Measurements from ENCODE around the gene GALR2. TPM values are rescaled to one million over a fixed set of nuclear protein-coding genes. Genes with fewer than 3 reads are reported as not detected.

Gene GALR2
- total RNA-seq, 2 experiments from 2014 or later: 0.15 TPM

- Mint-ChIP-seq H3K27ac (peak overlapping the region; percentile 83), H3K4me1 (peaks cover 27% of the 10 kb centered on the region), H3K4me3 (peak overlapping the region; percentile 10), H3K27me3 (no peaks in the 10 kb centered on the region), H3K9me3 (no peaks in the 10 kb centered on the region), H3K36me3 (ENCODE audit: low read depth) (no peaks in the 10 kb centered on the region)
- ChIA-PET CTCF (interaction anchor here (0.6 to 11.6 kb wide), 34 partner anchors 9 to 247 kb away, joined by 3 to 160 read pairs (median 4); partner anchors contain the start of genes EXOC7 and FOXJ1), POLR2A (no interaction called here)
- no peak for DNase-seq
These were observed 47.4 kb downstream of the GALR2 start for GRCh38 chr17:76121932-76122430.

DNA sequence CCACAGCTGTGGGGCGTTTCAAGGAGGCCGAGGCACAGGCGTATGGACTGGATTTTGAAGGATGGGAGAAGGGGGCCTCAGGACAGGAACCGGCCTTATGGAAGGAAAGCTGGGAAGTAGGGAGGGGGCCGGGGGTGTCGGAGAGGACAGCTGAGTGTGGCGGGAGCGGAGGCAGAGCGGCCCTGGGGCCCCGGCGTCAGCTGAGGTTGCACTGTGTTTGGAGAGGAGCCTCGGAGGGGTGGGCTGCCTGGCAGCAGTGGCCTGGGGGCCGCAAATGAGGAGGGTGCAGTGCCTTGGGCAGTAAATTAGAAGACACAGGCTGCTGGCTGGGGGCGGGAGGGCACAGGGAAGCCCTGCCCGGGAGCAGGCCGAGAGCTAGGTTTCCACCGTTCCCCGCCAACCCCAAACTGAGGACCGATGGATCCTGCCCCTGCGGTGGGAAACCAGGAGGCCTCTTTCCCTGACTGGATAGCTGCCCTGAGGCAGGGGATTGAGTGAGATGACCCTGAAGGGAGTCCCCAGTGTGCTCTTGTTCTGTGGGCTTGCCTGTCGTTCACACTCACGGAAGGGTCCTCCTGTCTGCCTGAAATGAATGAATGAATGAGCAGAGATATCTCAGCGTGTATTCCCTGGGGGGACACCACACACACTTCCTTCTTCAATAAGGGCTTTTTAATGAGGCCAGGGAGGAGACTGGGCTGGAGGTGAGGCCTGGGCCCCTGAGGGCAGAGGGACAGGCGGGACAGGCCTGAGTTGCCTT, 48.0 kb downstream of the GALR2 start:
- H3K9me3 Mint-ChIP-seq: no peaks in the 10 kb centered on the region
- H3K4me1 Mint-ChIP-seq: peaks cover 32% of the 10 kb centered on the region
- H3K36me3 Mint-ChIP-seq (ENCODE audit: low read depth): no peaks in the 10 kb centered on the region
- POLR2A ChIA-PET: no interaction called here
- H3K27ac Mint-ChIP-seq: peak overlapping the region; percentile 83
- CTCF ChIA-PET: interaction anchor here (0.6 to 11.6 kb wide), 11 partner anchors 10 to 173 kb away, joined by 3 to 160 read pairs (median 6); partner anchors contain the start of gene EXOC7
- H3K27me3 Mint-ChIP-seq: no peaks in the 10 kb centered on the region
- peak overlapping the region; percentile 10 for H3K4me3 Mint-ChIP-seq
- DNase-seq: no peak

- H3K27ac Mint-ChIP-seq: peak overlapping the region; percentile 83
These were observed 48.6 kb downstream of the GALR2 start for GRCh38 chr17:76123191-76123499.

GRCh38 chr17:76123749-76124581, 49.4 kb downstream of the GALR2 start:
- no peaks in the 10 kb centered on the region for H3K27me3 Mint-ChIP-seq
- DNase-seq: no peak
- ChIA-PET CTCF (interaction anchor here (0.6 to 11.6 kb wide), 12 partner anchors 10 to 157 kb away, joined by 3 to 160 read pairs (median 4); partner anchors contain the start of gene EXOC7), POLR2A (interaction anchor here (0.6 kb wide), 2 partner anchors 144 to 228 kb away, joined by 4 to 5 read pairs; no protein-coding TSS in a partner anchor)
- H3K4me1 Mint-ChIP-seq: peaks cover 35% of the 10 kb centered on the region
- H3K27ac Mint-ChIP-seq: peak overlapping the region; percentile 68
- H3K4me3 Mint-ChIP-seq: no peak overlapping the region
- H3K36me3 Mint-ChIP-seq (ENCODE audit: low read depth): no peaks in the 10 kb centered on the region
- no peaks in the 10 kb centered on the region for H3K9me3 Mint-ChIP-seq

More at GRCh38 chr17:76123191-76123499, 48.6 kb downstream of the GALR2 start:
- ChIA-PET CTCF (interaction anchor here (0.6 to 11.6 kb wide), 8 partner anchors 10 to 158 kb away, joined by 3 to 160 read pairs (median 4); partner anchors contain the start of gene EXOC7), POLR2A (interaction anchor here (0.6 kb wide), 1 partner anchor 145 kb away, joined by 5 read pairs; no protein-coding TSS in a partner anchor)
- H3K4me1 Mint-ChIP-seq: peaks cover 32% of the 10 kb centered on the region
- DNase-seq: no peak
- no peaks in the 10 kb centered on the region for H3K9me3 Mint-ChIP-seq
- no peaks in the 10 kb centered on the region for H3K36me3 Mint-ChIP-seq (ENCODE audit: low read depth)
- no peak overlapping the region for H3K4me3 Mint-ChIP-seq
- no peaks in the 10 kb centered on the region for H3K27me3 Mint-ChIP-seq

DNA sequence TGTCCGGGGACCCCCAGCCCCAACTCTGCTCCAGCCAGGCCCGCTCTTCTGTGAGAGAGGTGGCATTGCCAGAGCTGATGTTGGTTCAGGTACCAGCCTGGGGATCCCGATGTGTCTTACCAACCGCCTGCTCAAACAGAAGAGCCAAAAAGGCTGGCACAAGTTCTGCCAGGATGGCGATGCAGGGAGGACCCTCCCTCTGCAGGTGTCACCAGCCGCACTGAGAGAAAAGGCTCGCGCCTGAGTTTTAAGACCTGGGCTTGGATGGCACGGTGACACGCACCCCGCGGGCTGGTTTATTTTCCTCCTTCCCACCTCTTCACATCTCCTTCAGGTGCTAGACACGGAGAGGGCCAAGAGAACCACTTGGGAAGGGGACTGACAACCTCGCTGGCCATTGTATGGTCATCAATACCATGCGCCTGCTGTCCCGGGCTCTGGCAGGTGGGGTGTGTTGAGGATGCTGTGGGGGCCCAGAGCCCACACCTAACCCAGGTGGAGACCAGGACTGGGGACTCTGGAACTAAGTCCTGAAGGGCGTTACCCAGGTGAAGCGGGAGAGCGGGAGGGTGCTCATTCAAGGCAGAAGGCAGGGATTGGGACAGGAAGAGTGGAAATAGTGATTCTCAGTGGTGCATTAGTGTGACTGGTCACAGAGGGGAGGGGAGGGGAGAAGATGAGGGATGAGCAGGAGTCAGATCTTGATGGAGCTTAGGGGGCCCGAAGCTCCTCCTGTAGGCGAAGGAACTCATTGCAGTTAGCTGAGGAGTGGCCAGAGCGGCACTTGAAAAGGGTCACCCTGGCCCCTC, 50.2 kb downstream of the GALR2 start:
- ChIA-PET POLR2A (no interaction called here), CTCF (interaction anchor here (1.2 to 11.6 kb wide), 12 partner anchors 9 to 156 kb away, joined by 3 to 160 read pairs (median 5); partner anchors contain the start of gene EXOC7)
- H3K4me1 Mint-ChIP-seq: peaks cover 38% of the 10 kb centered on the region
- H3K27me3 Mint-ChIP-seq: no peaks in the 10 kb centered on the region
- no peak overlapping the region for H3K4me3 Mint-ChIP-seq
- H3K9me3 Mint-ChIP-seq: no peaks in the 10 kb centered on the region
- H3K36me3 Mint-ChIP-seq (ENCODE audit: low read depth): no peaks in the 10 kb centered on the region
- DNase-seq: no peak
- H3K27ac Mint-ChIP-seq: no peak overlapping the region

DNA sequence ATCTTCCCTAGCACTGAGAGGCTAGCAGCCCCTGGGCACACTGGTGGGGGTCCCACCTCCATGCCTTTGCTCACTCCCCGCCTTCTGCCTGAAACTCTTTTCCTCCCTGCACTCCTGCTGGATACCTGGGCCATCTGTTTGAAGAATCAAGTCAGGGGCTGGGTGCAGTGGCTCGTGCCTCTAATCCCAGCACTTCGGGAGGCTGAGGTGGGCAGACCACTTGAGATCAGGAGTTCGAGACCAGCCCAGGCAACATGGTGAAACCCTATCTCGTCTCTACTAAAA, 50.8 kb downstream of the GALR2 start:
- ChIA-PET CTCF (interaction anchor here (1.0 to 11.6 kb wide), 7 partner anchors 8 to 156 kb away, joined by 3 to 160 read pairs (median 5); no protein-coding TSS in a partner anchor), POLR2A (no interaction called here)
- Mint-ChIP-seq H3K4me1 (peaks cover 38% of the 10 kb centered on the region), H3K27ac (no peak overlapping the region), H3K9me3 (no peaks in the 10 kb centered on the region), H3K27me3 (no peaks in the 10 kb centered on the region), H3K4me3 (no peak overlapping the region), H3K36me3 (ENCODE audit: low read depth) (no peaks in the 10 kb centered on the region)
- DNase-seq: no peak

GRCh38 chr17:76125922-76126321, 51.3 kb downstream of the GALR2 start:
- POLR2A ChIA-PET: no interaction called here
- H3K27me3 Mint-ChIP-seq: no peaks in the 10 kb centered on the region
- H3K4me3 Mint-ChIP-seq: no peak overlapping the region
- CTCF ChIA-PET: interaction anchor here (1.0 to 11.6 kb wide), 7 partner anchors 16 to 155 kb away, joined by 3 to 160 read pairs (median 6); no protein-coding TSS in a partner anchor
- H3K4me1 Mint-ChIP-seq: peaks cover 40% of the 10 kb centered on the region
- H3K27ac Mint-ChIP-seq: no peak overlapping the region
- H3K36me3 Mint-ChIP-seq (ENCODE audit: low read depth): no peaks in the 10 kb centered on the region
- no peak for DNase-seq
- H3K9me3 Mint-ChIP-seq: no peaks in the 10 kb centered on the region

Small RNAs within 50 kb of the gene (microRNA-seq; reads per million reads assigned to microRNA genes)
- 2.1 reads per million, percentile 5 among the genes with 10 or more reads in this experiment for gene MIR6868 (ENCODE audit: borderline microRNAs expressed, borderline replicate concordance)

Other genes with a start within 250 kb of the GALR2 start
- 100 to 1,000 TPM; 161 to 182 TPM for gene UNC13D, start 230.4 kb upstream of the GALR2 start, total RNA-seq
- 10 to 100 TPM; 76.8 to 83.5 TPM for gene WBP2, start 219.4 kb upstream of the GALR2 start, total RNA-seq
- 10 to 100 TPM; 33.9 to 43.4 TPM for gene TRIM47, start 196.2 kb upstream of the GALR2 start, total RNA-seq
- 10 to 100 TPM; 26.5 to 28.7 TPM for gene TRIM65, start 177.8 kb upstream of the GALR2 start, total RNA-seq
- gene MRPL38, start 169.9 kb upstream of the GALR2 start, total RNA-seq: 10 to 100 TPM; 95.9 to 97.5 TPM
- gene FBF1, start 133.7 kb upstream of the GALR2 start, total RNA-seq: 10 to 100 TPM; 21.7 to 23.5 TPM
- 10 to 100 TPM; 27.8 to 34.7 TPM for gene ACOX1, start 95.6 kb upstream of the GALR2 start, total RNA-seq
- 10 to 100 TPM; 12.5 to 17.1 TPM for gene TEN1, start 95.5 kb upstream of the GALR2 start, total RNA-seq
- 1 to 10 TPM; 6.9 to 7.1 TPM for gene CDK3, start 73.9 kb upstream of the GALR2 start, total RNA-seq
- gene EVPL, start 47.5 kb upstream of the GALR2 start, total RNA-seq: under 1 TPM; 0.02 to 0.05 TPM
- 10 to 100 TPM; 91.3 to 96.0 TPM for gene SRP68, start 2.3 kb upstream of the GALR2 start, total RNA-seq
- gene ZACN, start 4.4 kb downstream of the GALR2 start, total RNA-seq: under 1 TPM in 1 of 2 experiments, not detected in 1; 0.27 TPM
- 100 to 1,000 TPM; 140 to 147 TPM for gene EXOC7, start 29.0 kb downstream of the GALR2 start, total RNA-seq
- under 1 TPM; 0.20 to 0.48 TPM for gene FOXJ1, start 66.5 kb downstream of the GALR2 start, total RNA-seq
- 100 to 1,000 TPM; 121 to 129 TPM for gene RNF157, start 165.7 kb downstream of the GALR2 start, total RNA-seq
- 100 to 1,000 TPM; 319 to 399 TPM for gene UBALD2, start 190.6 kb downstream of the GALR2 start, total RNA-seq
- gene QRICH2, start 233.5 kb downstream of the GALR2 start, total RNA-seq: 1 to 10 TPM; 3.6 to 3.7 TPM

Measured in activated CD4-positive, alpha-beta T cell treated with anti-CD3 and anti-CD28 coated beads, Interleukin-2, amount 10 ng/mL, durations not matched to agents 7 days and 5 days (primary cell).